ENCODE data around the gene CDK6.

- TF ChIP-seq POLR2AphosphoS5 (IDR thresholded peaks at IDR 0.05), result no peak
- no peak for TF ChIP-seq CTCF (IDR thresholded peaks at IDR 0.05)
These were observed 6.8 kb upstream of the CDK6 start for GRCh38 chr7:92843034-92843760.
